HuH-7 (cell line): ENCODE measurements around the gene KCNQ1.

Source experiments
- DNase-seq: peaks from one replicate; pipeline ENCODE4 v3.0.0; 2011; ENCODE audit warnings: low spot score

KCNQ1 gene

DNA sequence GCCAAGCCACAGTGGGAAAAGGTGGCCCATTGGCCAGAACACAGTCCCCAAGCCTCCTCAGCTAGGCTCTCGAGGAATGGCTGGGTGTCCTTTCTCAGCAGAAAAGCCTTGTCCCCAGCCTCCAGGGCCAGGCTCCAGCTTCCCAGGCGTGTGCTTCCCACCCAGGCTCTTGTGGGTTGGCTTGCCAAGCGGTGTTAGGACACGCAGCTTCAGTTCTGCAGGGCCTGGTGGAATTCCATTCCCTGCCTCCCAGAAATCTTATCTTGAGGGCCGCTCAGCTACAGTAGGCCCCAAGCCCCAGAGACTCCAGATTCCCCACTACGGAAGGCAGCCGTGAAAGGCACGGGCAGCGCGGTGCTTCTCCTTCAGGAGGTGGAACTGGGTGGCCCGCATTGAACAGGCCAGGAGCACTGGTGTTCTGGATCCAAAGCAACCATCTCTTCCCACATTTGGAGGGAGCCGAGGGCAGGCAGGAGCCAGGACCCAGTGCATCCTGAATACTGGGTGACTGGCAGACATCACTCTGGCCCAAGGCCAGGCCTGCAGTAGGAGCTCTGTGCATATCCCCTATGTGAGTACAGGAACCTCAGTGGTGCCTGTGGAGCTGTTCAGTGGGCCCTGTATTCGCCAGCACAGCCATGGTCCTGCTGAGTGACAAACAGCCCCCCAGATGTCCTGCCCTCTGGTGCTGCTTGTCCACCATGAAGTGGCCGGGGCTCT lies 271.7 kb downstream of the KCNQ1 start:
- no peak for DNase-seq

- DNase-seq = no peak
These were observed 272.9 kb downstream of the KCNQ1 start for GRCh38 chr11:2717561-2718325.

DNA sequence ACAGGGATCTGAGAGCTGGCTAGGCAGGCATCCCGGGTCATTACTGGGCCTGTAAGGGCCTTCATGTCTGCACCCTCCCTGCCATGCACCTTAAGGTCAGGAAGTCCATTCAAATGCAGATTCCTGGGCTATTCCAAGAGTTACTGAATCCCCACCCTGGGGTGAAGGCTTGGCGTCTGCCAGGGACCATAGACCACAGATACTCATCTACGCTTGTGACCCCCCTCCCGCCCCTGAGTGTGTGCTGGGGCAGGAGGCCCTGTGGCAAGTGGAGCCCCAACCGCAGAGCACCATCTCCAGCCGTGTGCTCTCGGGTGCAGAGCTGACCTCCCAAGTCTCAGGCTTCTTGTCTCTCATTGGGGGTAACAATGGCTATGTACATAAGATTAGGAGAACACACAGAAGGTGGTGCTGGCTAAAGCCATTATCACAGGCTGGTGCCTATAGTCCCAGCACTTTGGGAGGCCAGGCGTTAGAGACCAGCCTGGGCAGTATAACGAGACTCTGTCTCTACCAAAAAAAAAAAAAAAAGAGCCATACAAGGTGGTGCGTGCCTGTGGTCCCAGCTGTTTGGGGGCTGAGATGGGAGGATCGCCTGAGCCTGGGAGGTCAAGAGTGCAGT lies 274.1 kb downstream of the KCNQ1 start:
- no peak for DNase-seq

GRCh38 chr11:2719831-2720590 lies 275.2 kb downstream of the KCNQ1 start:
- DNase-seq = no peak

DNA sequence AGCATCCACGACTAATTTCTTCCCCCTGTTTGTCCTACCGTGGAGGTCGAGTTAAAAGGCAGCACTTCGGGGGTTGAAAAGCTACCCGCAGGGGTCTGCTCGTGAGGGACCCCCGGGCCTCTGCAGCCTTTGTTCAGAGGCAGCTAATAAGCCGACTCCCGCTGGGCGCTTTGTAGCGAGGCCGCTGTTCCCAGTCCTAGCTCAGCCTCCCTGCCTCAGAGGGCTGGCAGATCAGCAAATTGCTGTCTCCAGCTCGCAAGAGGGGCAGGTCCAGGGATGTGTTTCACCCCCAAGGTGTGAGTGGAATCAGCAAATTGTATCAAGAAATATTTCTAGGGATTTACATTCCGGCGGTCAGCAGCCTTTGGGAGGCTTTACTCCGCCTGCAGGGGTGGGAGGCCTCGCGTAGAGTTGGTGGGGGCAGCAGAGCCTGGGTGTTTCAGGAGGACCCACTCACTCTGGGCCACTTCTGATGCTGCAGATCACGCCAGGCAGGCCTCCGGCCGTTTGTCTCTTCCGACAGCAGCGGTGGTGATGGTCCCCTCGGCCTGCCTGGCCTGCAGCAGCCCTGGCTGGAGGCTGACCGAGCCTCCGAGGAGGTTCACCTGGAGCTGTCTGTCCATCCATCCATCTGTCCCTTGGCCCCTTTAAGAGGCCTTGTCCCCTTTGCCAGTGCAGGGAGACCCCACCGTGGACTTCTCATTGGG lies 276.6 kb downstream of the KCNQ1 start:
- DNase-seq = no peak

GRCh38 chr11:2722955-2723354 lies 278.1 kb downstream of the KCNQ1 start:
- no peak for DNase-seq

DNA sequence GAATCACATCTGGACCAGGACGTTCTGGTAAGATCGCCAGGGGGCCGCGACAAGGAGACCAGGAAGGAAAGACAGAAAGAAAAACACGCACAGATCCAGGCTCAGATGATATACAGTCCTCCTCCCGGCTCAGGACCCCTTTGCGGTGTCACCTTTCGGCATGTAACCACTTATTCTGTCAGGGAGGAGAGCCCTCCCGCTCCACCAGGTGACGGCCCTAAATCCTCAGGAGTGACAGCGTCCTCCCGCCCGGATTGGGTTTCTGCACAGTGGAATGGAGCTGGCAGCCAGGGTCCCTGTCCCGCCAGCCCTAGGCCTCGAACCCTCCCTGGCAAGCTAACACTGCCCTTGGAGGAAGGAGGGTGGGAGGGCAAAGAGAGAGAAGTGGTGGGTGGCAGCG lies 279.3 kb downstream of the KCNQ1 start:
- no peak for DNase-seq

DNA sequence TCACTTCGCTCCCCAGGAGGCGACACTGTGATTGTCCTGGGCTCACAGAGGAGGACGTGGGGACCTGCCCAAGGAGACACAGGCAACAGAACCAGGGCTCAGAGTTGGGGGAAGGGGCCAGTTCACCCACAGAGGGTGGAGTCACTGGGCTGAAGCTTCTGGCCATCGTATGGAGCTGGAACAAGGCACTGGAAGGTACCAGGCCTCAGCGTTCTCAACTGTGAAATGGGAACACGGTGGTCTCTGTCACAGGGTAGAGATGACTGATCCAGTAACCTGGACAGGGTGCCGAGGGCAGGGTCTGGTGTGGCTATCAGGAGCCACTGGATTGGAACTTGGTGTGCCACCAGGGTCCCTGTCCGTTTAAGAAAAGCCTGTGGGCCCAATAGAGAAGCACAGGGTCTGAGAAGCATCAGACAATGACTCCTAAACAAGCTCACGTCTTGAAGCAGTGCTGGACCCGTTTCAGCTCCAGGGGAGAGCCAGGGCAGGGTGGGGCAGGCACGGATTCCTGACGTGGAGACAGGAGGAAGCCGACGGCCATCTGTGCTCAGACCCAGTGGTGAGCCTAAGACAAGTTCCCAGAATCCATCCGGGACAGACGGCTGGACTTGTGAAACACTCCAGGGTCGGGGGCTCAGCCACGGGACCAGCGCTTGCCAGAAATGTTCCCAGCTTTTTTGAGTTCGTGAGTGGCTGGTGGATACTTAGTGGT lies 280.0 kb downstream of the KCNQ1 start:
- DNase-seq = no peak

DNA sequence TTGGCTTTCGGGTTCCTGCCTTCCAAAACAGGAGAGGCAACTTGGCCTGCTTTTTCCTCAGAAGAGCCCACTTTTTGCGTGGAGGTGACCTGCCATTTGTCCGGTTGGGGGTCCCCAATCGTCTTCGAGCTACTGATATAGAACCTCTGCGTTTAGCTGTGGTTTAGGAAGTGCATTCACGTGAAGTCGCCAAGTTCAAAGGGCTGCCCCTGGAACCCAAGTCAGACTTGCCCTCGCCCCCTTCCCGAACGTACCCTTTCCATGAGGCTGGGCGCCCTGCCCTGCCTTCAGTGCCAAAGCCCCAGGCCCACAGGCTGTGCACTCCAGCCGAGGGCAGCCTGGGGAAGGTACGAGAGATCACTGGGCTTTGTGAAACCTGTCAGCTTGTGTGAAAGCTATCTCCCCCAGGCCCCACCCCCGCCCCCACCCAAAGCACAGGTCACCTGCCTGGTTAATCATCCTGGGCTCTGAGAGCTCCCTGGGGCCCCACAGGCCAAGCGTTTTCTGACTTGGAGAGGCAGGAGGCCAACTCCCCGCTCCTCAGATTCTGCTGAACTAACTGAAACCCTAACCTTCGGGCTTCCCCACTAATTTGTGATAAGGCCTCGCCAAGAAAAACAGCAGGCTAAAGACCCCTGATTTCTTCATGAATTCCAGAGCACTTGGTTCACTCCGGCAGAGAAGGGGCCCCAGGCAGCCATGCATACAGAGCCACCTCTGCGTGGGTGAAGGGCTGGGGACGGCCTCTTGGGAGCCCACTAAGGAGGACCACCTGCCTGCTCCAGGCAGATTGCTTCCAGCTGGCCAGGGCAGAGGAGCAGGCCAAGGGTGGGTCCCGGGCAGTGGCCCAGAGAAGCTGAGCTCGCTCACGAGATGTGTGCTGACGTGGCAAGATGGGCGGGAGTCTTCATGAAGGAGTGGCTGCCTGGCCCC lies 280.8 kb downstream of the KCNQ1 start:
- DNase-seq = peak; percentile 63

DNA sequence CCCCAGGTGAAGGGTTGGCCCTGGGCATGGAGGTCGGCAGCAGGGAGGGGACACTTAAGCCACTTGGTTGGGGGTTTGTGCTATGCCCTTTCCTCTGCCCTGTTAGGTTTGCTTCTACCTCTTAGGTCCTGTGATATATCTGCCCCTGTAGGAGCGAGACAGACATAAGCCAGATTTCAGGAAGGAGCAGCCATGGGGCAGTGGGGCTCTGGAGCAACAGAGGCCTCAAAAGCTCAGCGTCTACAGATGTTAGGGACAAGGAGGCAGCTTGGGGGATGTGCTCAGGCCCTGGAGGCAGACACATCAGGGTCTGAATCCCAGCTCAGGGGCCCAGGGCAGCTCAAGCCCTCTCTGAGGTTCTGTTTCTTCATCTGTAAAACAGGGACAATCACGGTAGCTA lies 282.2 kb downstream of the KCNQ1 start:
- DNase-seq = no peak

DNA sequence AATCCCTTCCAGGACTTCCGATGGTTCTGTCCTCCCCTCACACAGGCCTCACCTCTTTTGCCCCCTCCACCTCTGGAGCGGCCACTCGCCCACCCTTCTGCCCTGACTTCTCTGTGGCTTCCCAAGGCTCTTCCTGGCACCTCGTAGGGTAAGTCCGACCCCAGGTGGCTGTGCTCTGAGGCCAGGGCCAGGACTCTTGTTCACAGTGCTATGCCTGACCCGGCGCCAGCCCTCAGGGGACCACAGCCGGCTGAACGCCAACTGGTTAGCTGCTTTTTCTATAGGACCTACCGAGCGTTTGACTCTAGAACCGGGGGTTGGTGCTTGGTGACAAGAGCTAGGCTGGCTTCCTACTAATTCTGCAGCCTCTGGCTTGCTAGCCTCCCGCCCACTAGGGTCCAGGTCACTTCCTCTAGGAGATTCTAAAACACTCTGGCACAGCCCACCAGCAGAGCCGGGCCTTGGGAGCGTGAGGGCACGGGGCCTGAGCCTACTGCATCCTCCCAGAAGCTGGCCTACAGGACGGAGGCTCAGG lies 283.4 kb downstream of the KCNQ1 start:
- no peak for DNase-seq

- no peak for DNase-seq
These were observed 284.0 kb downstream of the KCNQ1 start for GRCh38 chr11:2728663-2729332.

DNA sequence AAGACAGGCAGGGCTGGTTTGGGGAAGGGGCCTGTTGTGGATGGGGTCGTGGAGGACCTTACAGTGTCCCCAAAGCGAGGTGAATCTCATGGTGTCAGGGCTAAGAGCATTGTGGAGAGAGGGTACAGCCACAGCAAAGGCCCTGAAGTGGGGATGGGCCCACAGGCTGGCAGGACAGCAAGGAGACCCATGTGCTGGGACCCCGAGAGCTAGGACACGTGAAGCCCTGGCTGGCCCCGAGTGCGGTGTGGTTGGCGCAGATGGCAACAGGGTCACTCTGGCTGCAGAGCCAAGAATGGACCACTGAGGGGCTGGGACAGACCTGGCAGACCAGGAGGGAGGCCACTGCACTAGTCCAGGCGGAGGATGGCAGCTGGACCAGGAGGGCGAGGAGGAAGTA lies 285.0 kb downstream of the KCNQ1 start:
- DNase-seq = no peak

DNA sequence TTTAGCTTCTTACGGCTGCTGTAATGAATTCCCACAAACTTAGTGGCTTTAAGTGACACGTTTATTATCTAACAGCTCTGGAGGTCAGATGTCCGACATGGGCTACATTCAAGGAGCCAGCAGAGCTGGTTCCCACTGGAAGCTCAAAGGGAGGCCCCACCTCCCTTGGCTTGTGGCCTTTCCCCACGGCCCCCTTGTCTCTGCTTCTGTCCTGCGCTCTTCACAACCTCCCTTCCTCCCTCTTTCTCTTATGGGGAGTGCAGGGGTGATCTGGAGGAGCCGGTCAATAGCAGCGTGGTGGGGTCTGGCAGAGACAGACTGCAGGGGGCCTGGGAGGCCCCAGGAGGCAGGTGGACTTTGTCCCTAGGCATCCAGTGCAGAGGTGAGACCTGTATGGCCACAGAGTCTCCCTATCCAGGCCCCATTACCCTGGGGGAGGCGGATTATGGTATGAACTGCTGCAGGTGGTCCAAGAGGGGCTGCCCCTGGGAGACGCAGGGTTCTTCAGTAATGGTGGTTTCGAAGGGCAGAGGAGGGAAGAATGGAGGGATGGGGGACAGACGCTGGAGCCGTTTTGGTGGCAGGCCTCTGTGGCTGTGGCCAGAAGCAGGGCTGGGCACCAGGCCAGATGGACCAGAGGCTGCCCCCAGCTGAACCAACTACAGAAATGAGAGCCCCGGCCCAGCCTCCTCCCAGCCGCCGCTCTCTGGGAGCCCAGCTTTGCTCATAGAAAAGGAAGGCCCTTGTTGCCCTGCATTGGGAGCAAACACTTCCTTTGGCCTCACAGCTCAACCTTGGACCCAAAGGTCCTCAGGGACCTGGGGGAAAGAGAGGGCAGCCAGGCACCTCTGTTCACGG lies 285.7 kb downstream of the KCNQ1 start:
- peak; percentile 86 for DNase-seq

DNA sequence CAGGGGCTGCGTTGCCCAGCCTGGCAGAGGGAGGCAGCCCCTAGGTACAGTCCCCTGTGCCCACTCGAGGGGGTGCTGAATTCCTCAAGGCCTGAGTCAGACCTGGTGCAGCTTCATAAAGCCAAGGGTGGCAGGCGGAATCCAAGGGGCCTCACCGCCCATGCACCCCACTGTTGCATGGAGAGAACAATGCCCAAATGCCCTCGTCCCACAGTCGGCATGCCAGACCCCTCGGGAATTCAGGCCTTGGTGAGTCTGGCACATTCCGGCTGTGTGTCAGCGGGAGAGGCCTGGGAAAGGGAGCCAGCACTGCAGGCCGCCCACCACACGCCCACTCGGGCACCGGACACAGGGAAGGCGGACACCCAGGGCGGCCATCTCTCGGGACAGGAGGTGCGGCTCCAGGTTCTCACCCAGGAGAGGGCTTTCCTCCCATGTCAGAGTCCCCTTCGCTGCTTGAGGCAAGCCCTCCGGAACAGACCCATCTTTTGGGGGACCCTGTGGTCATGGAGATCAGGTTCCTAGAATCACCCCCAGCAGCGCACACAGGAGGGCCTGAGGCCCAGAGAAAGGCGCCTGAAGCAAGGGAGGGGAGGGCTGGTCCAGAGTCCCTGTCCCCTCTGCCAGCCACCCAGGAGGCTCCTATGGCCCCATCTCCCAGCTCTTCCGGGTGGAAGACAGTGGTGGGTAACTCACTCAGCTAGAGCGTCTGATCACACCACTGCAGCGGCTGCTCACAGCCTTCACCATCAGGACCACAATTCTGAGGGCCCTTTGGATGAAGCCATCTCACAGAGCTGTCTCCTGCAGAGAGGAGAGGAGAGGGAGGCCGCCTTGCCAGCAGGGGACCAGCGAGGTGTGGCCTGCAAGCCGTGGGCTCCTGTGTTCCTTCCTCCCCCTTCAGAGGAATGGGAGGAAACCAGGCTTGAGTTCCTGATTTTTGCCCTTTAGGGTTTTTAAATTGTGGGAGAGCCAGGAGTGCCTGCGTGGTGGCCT lies 286.6 kb downstream of the KCNQ1 start:
- peak; percentile 56 for DNase-seq

DNA sequence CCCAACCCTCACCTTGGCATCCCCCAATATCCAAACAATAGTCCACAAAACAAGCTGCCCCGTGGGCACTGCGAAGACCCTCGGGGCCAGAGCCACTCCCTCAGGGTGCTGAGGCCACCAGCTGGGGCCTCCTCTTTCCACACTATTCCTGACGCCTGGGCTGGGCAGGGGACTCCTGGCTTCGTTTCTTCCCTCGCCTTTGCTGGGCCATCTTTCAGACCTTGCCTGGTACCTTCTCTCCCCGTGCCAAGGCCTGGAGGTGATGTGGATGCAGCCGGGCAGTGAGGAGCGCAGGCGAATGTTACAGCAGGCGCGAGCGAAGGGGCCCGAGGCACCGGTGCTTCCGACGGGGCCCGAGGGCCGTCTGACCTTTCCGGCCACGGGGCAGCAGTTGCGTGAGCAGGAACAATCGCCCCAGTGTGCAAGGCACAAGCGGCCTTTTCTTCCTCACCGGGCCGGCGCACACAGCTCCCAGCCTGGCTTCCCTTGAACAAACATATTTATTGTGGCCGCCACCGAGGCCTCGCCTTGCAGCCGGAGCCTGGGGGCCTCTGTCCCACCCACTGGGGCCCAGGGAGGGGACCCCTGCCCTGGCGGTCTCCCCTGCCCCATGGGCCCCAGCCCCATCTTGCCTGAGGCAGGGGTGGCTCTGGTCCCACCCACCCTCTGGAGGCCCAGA lies 287.6 kb downstream of the KCNQ1 start:
- peak; percentile 79 for DNase-seq
